SK-N-SH (cell line): ENCODE data around the gene HIPK1. TPM values are rescaled to one million over a fixed set of nuclear protein-coding genes. Genes with fewer than 3 reads are reported as not detected.

Source experiments
- CTCF ChIA-PET: fragments of 300-600, 350-600 bp; formaldehyde crosslinking; extraction: SDS; loops from one replicate; lab custom pipeline; 2021; lab: Yijun Ruan, JAX
- POLR2A ChIA-PET: fragments of 350-600 bp; sonication (Branson Sonifier 250); formaldehyde crosslinking; extraction: SDS; loops from one replicate; lab custom pipeline; 2020; ENCODE audit warnings: antibody characterized with exemption, inconsistent platforms; lab: Yijun Ruan, JAX
- DNase-seq: peaks from one replicate; pipeline ENCODE4 v3.0.0; 2012
- H2AFZ ChIP-seq: fragments of 200-600 bp; sonication (generic); 2 replicates; pipeline ENCODE4 v1.8.1; 2016; ENCODE audit warnings: antibody characterized with exemption, mild to moderate bottlenecking, low read depth
- H3F3A ChIP-seq: fragments of 200-600 bp; sonication (generic); replicated peaks from 2 replicates; pipeline ENCODE3; 2016; ENCODE audit warnings: antibody characterized with exemption, mild to moderate bottlenecking; ENCODE audit not compliant: insufficient read depth
- H3K27ac ChIP-seq, 2 experiments: fragments of 200-500 bp in 1 of 2; fragments of 200-600 bp in 1 of 2; sonication (Bioruptor generic) in 1 of 2; sonication (generic), shearing (Covaris generic) in 1 of 2; 2 replicates each; pipeline versions ENCODE4 v1.5.1 to v1.6.1; 2014 to 2016; ENCODE audit warnings: low read depth in 2 of 2, inconsistent platforms in 1 of 2, low read length in 1 of 2, mild to moderate bottlenecking in 1 of 2, mixed read lengths in 1 of 2
- H3K27me3 ChIP-seq: fragments of 200-600 bp; sonication (generic), shearing (Covaris generic); 2 replicates; pipeline ENCODE4 v1.6.1; 2016; ENCODE audit warnings: mixed run types; ENCODE audit not compliant: insufficient read depth
- H3K36me3 ChIP-seq, 2 experiments: fragments of 200-500 bp in 1 of 2; fragments of 200-600 bp in 1 of 2; sonication (Bioruptor generic) in 1 of 2; sonication (generic) in 1 of 2; replicated peaks in 1 of 2; 2 replicates each; pipeline versions ENCODE3 to v1.5.1; 2014 to 2016; ENCODE audit warnings: low read length in 1 of 2, mild to moderate bottlenecking in 1 of 2; ENCODE audit not compliant: insufficient read depth in 2 of 2, control insufficient read depth in 1 of 2
- H3K4me1 ChIP-seq, 2 experiments: fragments of 200-500 bp in 1 of 2; fragments of 200-600 bp in 1 of 2; sonication (Bioruptor generic) in 1 of 2; sonication (generic), shearing (Covaris generic) in 1 of 2; 2 replicates each; pipeline versions ENCODE4 v1.5.1 to v1.6.1; 2014 to 2016; ENCODE audit warnings: low read depth in 1 of 2, low read length in 1 of 2, mixed run types in 1 of 2; ENCODE audit not compliant: insufficient read depth in 2 of 2, control insufficient read depth in 1 of 2
- H3K4me2 ChIP-seq: fragments of 200-600 bp; sonication (generic), shearing (Covaris generic); 2 replicates; pipeline ENCODE4 v1.6.1; 2017; ENCODE audit warnings: mixed run types
- H3K4me3 ChIP-seq, 2 experiments: fragments of 200-500 bp in 1 of 2; fragments of 200-600 bp in 1 of 2; sonication (Bioruptor generic) in 1 of 2; sonication (generic), shearing (Covaris generic) in 1 of 2; 2 replicates each; pipeline versions ENCODE4 v1.5.1 to v1.8.1; 2014 to 2016; ENCODE audit warnings: low read depth in 2 of 2, inconsistent platforms in 1 of 2, low read length in 1 of 2, mild to moderate bottlenecking in 1 of 2, mixed read lengths in 1 of 2, moderate library complexity in 1 of 2
- H3K79me2 ChIP-seq: fragments of 200-600 bp; sonication (generic); 2 replicates; pipeline ENCODE4 v1.8.1; 2017; ENCODE audit warnings: mild to moderate bottlenecking; ENCODE audit not compliant: insufficient read depth
- H3K9ac ChIP-seq: fragments of 200-600 bp; sonication (generic); 2 replicates; pipeline ENCODE4 v1.6.1; 2017; ENCODE audit warnings: mixed run types
- H3K9me2 ChIP-seq: fragments of 200-600 bp; sonication (generic); 2 replicates; pipeline ENCODE4 v1.6.1; 2017; ENCODE audit warnings: mixed run types
- H3K9me3 ChIP-seq: fragments of 200-600 bp; sonication (generic); 2 replicates; pipeline ENCODE4 v1.6.1; 2017; ENCODE audit warnings: mixed run types, mild to moderate bottlenecking, moderate library complexity
- H4K20me1 ChIP-seq: fragments of 200-600 bp; sonication (generic); 2 replicates; pipeline ENCODE4 v1.6.1; 2017; ENCODE audit warnings: mild to moderate bottlenecking, mixed run types; ENCODE audit not compliant: insufficient read depth
- CHD2 ChIP-seq: fragments of 150-350 bp; IDR thresholded peaks from 2 replicates; pipeline ENCODE4 v1.6.1; 2018; ENCODE audit warnings: low read length; ENCODE audit not compliant: partially characterized antibody
- EP300 ChIP-seq, 2 experiments: IDR thresholded peaks; 2 replicates each; pipeline versions ENCODE4 v1.4.0 to v1.6.1; 2012; ENCODE audit warnings: borderline replicate concordance in 1 of 2, low read depth in 1 of 2, low read length in 1 of 2
- EZH2phosphoT487 ChIP-seq: fragments of 200-600 bp; sonication (generic); IDR thresholded peaks from 2 replicates; pipeline ENCODE4 v1.6.1; 2017; ENCODE audit warnings: low read depth, mixed run types, mild to moderate bottlenecking, antibody characterized with exemption, moderate library complexity, borderline replicate concordance
- GABPA ChIP-seq: IDR thresholded peaks from 2 replicates; pipeline ENCODE4 v1.4.0; 2012; ENCODE audit warnings: low read depth, mild to moderate bottlenecking
- JUND ChIP-seq: IDR thresholded peaks from 2 replicates; pipeline ENCODE4 v1.4.0; 2012
- MAX ChIP-seq: IDR thresholded peaks from 2 replicates; pipeline ENCODE4 v1.4.0; 2012; ENCODE audit warnings: low read depth
- MEF2A ChIP-seq: IDR thresholded peaks from 2 replicates; pipeline ENCODE4 v1.4.0; 2012; ENCODE audit warnings: low read depth, borderline replicate concordance
- NFIC ChIP-seq: IDR thresholded peaks from 2 replicates; pipeline ENCODE4 v1.4.0; 2012; ENCODE audit warnings: borderline replicate concordance
- POLR2AphosphoS5 ChIP-seq: IDR thresholded peaks from 2 replicates; pipeline ENCODE4 v1.6.1; 2012; ENCODE audit warnings: low read depth, low read length
- SIN3A ChIP-seq: IDR thresholded peaks from 2 replicates; pipeline ENCODE4 v1.6.1; 2012; ENCODE audit warnings: low read depth, mild to moderate bottlenecking, low read length, moderate library complexity, borderline replicate concordance
- TCF12 ChIP-seq: IDR thresholded peaks from 2 replicates; pipeline ENCODE4 v1.4.0; 2012
- TEAD4 ChIP-seq: IDR thresholded peaks from 2 replicates; pipeline ENCODE4 v1.4.0; 2012; ENCODE audit warnings: mild to moderate bottlenecking, borderline replicate concordance; ENCODE audit not compliant: insufficient read depth
- USF2 ChIP-seq: fragments of 150-350 bp; IDR thresholded peaks from 2 replicates; pipeline ENCODE4 v1.6.1; 2017; ENCODE audit warnings: antibody characterized with exemption, low read length, low read depth, borderline replicate concordance
- YY1 ChIP-seq: IDR thresholded peaks from 2 replicates; pipeline ENCODE4 v1.4.0; 2012; ENCODE audit warnings: low read depth, mild to moderate bottlenecking
- ZBTB33 ChIP-seq: IDR thresholded peaks from 2 replicates; pipeline ENCODE4 v1.4.0; 2012; ENCODE audit warnings: low read depth, borderline replicate concordance
- WGBS: methylation state at CpG from one replicate; pipeline ENCODE4 v1.1.6; 2017; ENCODE audit warnings: low lambda C conversion rate; 5-methylcytosine and 5-hydroxymethylcytosine counted together
- polyA plus RNA-seq, 3 experiments: library from polyadenylated mRNA; depleted of rRNA; stranded (reverse); fragments of >200 nt; gene quantifications; 2 replicates each; pipeline ENCODE4 v1.2.3, GENCODE V29; 2012
- TF ChIP-seq, protein P1 (sequence below): IDR thresholded peaks from 2 replicates; pipeline ENCODE4 v1.6.1; 2012; ENCODE audit warnings: mild to moderate bottlenecking, low read depth, low read length, moderate library complexity
- TF ChIP-seq, protein P2 (sequence below): fragments of 150-350 bp; IDR thresholded peaks from 2 replicates; pipeline ENCODE4 v1.6.1; 2016; ENCODE audit warnings: mild to moderate bottlenecking, low read depth, low read length

Gene HIPK1
- polyA plus RNA-seq, 1 of the 3 experiments (the other 2 are of a cell fraction): 7.1 TPM

GRCh38 chr1:113928941-113929749 is at the start of gene HIPK1 (continued):
- no peak for TF ChIP-seq ZBTB33
- peak; percentile 78; the same call in 1 of the 2 replicates for TF ChIP-seq POLR2AphosphoS5
- TF ChIP-seq NFIC: no peak
- peak; percentile 98 for TF ChIP-seq YY1
- TF ChIP-seq SIN3A: peak; percentile 94

DNA sequence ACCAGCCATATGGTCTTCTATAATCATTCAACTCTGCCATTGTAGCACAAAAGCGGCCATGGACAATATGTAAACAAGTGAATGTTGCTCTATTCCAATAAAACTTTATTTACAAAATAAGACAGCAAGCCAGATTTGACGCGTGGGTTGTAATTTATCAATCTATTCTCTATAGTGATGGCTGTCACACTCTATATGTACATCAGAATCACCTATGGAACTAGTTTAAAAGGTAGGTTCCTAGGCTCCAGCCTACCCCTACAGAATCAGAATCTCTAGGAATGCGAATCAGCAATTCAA is 49.4 kb upstream of the HIPK1 start:
- Histone ChIP-seq H3K36me3 (no peaks in the 10 kb centered on the region), H3K27ac (no peak overlapping the region), H3K9me2 (no peaks in the 10 kb centered on the region), H4K20me1 (no peaks in the 10 kb centered on the region), H3K4me3 (no peak overlapping the region), H3K9ac (no peak overlapping the region), H3K27me3 (no peaks in the 10 kb centered on the region), H3F3A (no peaks in the 10 kb centered on the region), H3K4me1 (no peaks in the 10 kb centered on the region), H2AFZ (no peak overlapping the region), H3K9me3 (no peaks in the 10 kb centered on the region), H3K79me2 (no peaks in the 10 kb centered on the region), H3K4me2 (no peak overlapping the region)
- no peak for DNase-seq
- WGBS: 91% methylated on average over 4 of the region's 4 CpGs
- TF ChIP-seq MEF2A: no peak
- TF ChIP-seq TCF12: no peak
- no peak for TF ChIP-seq NFIC
- no peak for TF ChIP-seq POLR2AphosphoS5
- no peak for TF ChIP-seq TEAD4
- no peak for TF ChIP-seq EZH2phosphoT487
- TF ChIP-seq MAX: no peak
- TF ChIP-seq EP300 (IDR thresholded peaks at IDR 0.05; ENCODE audit: borderline replicate concordance in 1 of 2, low read depth in 1 of 2, low read length in 1 of 2): no peak
- no peak for TF ChIP-seq CHD2
- no peak for TF ChIP-seq JUND
- TF ChIP-seq, protein P1, sequence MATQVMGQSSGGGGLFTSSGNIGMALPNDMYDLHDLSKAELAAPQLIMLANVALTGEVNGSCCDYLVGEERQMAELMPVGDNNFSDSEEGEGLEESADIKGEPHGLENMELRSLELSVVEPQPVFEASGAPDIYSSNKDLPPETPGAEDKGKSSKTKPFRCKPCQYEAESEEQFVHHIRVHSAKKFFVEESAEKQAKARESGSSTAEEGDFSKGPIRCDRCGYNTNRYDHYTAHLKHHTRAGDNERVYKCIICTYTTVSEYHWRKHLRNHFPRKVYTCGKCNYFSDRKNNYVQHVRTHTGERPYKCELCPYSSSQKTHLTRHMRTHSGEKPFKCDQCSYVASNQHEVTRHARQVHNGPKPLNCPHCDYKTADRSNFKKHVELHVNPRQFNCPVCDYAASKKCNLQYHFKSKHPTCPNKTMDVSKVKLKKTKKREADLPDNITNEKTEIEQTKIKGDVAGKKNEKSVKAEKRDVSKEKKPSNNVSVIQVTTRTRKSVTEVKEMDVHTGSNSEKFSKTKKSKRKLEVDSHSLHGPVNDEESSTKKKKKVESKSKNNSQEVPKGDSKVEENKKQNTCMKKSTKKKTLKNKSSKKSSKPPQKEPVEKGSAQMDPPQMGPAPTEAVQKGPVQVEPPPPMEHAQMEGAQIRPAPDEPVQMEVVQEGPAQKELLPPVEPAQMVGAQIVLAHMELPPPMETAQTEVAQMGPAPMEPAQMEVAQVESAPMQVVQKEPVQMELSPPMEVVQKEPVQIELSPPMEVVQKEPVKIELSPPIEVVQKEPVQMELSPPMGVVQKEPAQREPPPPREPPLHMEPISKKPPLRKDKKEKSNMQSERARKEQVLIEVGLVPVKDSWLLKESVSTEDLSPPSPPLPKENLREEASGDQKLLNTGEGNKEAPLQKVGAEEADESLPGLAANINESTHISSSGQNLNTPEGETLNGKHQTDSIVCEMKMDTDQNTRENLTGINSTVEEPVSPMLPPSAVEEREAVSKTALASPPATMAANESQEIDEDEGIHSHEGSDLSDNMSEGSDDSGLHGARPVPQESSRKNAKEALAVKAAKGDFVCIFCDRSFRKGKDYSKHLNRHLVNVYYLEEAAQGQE: no peak
- TF ChIP-seq GABPA: no peak
- TF ChIP-seq, protein P2, sequence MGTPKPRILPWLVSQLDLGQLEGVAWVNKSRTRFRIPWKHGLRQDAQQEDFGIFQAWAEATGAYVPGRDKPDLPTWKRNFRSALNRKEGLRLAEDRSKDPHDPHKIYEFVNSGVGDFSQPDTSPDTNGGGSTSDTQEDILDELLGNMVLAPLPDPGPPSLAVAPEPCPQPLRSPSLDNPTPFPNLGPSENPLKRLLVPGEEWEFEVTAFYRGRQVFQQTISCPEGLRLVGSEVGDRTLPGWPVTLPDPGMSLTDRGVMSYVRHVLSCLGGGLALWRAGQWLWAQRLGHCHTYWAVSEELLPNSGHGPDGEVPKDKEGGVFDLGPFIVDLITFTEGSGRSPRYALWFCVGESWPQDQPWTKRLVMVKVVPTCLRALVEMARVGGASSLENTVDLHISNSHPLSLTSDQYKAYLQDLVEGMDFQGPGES: no peak
- no peak for TF ChIP-seq USF2
- POLR2A ChIA-PET: no interaction called here
- CTCF ChIA-PET: interaction anchor here (1.2 to 1.7 kb wide), 2 partner anchors 19 to 467 kb away, joined by 3 to 4 read pairs; no protein-coding TSS in a partner anchor
